HG03520 (cell line): ENCODE results near the gene AREG.

Experiments
- ATAC-seq: cut with Tn5 transposase; IDR thresholded peaks from one replicate; pipeline ENCODE4 v1.9.1; 2021; ENCODE audit warnings: mild to moderate bottlenecking, moderate library complexity; ENCODE audit not compliant: unreplicated experiment

AREG gene

DNA sequence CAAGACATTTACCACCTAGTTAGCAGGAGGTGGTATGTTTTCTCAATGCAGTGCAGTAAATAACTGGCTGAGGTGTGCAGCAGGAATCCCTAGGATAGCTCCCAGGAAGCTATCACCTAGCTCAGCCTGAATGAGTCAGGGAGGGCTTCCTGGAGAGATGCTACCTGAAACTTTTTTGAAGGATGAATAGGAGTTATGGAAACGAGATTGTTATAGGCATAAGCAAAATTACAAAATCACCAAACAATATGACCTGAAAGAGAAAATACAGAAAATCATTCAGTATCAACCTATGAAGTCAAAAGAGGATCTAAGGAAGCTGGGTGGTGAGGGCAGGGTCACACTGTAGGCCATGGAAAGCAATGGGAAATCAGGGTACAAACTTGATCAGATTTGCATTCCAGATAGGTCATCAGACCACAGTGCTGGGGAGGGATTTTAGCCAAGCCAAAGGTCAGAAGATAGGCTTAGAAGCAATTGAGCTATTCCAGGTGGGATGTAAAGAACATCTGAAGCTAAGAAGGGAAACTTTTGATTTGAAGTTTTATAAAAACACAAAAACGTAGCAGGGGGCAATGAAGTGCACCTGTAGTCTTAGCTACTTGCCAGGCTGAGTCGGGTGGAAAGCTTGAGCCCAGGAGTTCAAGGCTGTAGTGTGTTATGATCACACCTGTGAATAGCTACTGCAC lies 11.3 kb downstream of the AREG start:
- no peak for ATAC-seq

DNA sequence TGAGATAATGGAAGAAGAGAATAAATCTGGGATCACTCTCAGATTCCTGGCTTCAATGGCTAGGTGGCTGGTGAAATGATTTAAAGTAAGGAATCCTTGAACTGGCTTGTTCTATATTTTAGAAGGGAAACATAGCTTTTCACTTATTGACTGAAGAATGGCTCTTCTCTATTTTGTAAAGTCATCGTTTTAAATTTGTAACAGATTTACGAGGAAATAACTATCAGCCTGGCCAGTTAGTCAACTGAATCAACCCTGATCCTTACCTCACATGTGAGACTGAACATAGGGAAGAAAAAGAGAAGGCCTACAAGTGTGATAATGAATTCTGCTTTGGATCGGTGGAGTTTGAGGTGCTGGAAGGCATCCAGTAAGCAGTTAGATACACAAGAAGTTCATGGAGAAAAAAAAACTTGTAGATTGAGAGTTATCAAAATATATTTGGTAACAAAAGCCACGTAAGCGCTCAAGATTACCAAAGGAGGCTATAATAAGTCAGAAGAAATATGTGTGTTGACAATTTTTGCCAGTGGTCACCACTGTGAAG lies 12.0 kb downstream of the AREG start:
- no peak for ATAC-seq

DNA sequence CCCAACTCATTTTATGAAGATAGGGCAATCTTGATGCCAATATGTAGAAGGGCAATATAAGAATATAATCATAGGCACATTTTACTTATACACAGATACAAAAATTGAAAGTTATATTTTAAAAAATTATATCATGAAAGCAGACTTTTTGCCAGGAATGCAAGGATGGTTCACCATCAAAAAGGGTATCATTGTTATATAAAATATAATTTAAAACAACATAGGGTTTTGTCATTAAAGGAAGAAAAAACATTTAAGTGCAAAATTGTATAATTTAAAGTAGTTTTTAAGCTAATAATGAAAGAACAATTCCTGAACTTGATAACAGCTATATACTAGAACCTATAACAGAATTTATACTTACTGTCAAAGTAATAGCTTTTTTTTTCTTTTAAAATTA lies 15.9 kb downstream of the AREG start:
- no peak for ATAC-seq

DNA sequence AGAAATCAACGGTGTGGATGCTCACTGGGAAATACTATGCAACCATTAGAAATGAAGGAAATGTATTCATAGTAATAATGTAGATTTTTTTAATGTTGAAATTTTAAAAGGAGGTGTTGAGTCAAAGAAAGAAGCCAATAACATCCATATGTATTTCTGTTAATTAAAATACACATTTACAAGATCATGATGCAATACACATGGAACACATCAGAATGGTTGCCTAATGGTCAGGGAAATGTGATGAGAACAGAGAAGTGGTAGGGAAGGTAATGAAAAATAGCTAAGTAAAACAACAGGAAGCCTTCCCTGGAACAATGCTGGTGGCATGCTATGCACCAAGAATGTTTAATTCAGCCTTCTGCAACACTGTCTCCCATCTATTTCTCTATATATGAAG lies 18.2 kb downstream of the AREG start:
- ATAC-seq, result no peak

DNA sequence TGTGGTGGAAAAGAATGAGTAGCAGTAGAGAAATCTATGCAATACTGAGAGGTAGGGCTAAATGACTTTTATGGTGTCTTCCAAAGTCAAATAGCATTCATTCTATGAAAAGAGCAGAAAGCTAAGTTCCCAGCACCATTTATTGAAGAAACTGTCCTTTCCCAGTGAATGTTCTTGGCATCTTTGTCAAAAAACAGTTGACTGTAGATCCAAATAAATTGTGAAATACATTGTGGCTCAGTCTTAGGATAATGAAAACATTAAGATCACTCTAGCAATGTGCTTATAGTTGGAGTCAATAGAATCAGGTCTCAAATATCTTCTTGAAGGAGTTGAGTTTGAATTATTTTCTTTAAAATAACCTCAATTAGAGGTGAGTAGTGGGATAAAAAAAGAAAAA lies 19.4 kb downstream of the AREG start:
- ATAC-seq, result no peak

DNA sequence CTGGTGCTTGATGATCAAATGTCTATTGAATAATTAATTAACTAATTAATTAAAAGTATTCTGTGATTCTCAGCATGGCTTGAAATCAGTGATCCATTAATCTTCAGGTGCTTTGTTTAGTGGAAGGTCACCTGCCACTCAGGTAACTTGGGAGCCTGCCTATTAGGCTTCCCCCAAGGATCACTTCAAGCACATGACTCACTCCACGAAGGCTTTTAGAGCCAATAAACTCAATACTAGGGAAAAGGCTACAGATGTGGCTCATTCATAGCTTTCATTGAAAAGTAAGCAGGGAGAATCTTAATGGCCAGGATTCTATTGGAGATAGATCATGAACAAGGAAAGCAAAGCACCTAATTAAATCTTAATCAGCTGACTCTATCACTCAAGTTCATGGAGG lies 21.3 kb downstream of the AREG start:
- no peak for ATAC-seq

DNA sequence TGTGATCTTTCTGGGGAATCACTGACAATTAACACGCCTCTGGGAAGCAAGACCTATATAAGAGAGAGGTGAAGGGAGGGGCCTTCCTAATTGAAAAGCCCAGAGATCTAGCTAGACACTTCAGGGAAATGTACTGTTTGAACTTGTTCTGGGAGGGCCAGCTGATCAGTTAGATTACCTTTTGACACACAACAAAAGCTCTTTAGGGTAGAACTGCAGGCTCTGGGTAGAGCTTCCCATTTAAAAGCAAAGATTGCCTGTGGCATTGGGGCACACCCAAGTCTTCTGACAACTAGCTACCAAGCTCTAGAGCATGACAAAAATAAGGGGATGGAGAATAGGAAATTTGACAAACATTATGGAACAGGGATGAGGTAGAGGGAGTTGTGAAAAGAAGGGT lies 26.3 kb downstream of the AREG start:
- ATAC-seq, result no peak

DNA sequence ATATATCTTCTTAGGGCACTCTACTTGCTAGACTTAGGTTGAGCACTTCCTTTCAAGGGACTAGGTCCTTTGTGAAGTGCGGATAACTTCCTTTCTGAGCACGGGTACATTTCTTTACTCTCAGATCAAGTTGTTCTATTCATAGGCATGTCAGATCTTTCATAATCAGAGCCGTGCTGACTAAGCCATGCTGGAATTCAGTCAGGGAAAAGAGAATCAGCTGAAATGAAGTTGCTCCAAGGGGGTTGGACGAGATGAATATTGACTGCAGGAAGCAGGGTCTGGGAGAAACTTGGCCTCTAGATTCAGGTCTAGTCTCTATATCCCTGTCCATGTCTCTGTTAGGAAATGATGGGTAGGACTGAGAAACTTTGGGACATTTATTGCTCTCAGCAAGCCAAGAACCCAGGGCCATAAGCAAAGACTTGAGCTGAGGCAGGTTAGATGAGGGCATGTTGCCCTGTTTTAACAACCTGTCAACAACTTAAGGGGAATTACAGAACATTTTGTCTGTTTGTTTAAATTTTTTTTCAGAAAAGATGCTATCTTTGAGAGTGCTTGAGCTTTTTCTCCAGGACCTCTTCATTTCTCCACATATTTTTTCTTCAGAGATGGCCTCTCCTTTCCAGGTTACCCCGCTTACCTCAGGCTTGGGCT lies 28.3 kb downstream of the AREG start:
- ATAC-seq, result no peak

DNA sequence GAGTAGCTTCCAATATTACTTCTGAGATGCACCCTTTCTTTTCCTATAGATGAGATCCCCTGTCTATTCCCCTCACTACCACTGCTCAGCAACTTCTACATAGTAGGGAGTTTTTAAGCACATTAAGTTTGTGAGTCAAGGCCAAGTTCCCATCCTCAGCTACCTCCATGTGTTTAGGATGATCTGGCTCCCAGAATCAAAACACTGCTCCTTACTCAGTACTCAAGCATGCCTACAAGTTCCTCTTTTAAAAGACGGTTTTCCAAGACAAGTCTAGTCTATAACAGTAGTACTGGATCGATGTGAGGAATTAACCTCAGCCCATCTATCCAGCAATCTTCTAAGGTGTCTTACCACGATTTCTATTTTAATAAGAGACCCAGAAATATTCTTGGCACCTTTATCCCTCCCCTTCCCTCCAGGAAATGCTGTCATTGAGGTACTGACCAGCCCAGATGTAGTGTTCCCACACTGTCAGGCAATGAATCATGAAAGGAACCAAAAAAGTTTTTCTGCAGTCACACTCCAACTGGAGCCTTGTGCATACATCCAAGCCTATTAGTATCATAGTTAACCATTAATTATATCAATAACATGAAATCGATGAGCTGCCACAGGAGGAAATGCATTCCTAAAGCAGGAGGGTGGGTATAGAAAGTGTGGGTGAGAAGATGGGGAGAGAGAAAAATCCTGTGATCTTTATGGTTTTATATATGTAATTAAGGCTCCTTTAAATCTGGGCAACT lies 29.6 kb downstream of the AREG start:
- no peak for ATAC-seq

DNA sequence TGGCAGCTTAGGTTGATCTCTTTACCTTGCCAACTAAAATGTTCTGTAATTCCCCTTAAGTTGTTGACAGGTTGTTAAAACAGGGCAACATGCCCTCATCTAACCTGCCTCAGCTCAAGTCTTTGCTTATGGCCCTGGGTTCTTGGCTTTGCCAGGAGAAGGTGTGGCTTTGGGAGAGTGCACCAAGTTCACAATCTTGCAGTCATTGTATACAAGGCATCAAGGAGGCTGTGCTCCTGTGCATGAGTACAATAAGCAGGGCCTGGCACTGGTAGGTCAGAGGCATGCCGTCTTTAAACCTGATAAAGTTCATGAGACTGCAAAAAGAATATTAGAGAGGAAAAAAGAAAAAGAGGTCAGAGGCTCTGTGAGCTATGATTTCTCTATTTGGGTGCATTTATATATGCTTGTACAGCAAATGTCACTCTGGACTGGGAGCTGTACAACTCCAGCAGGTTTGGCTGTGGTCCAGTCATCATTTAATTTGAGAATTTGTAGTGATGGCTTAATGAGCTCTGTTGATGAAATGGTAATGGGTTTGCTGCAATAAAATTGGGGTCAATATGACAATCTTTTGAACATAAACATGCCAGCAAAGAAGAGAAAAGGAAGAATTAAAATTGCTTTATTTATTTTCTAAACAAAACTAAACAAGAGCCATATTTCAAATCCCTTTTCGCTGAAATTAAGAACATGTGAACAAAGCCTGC lies 30.3 kb downstream of the AREG start:
- no peak for ATAC-seq

DNA sequence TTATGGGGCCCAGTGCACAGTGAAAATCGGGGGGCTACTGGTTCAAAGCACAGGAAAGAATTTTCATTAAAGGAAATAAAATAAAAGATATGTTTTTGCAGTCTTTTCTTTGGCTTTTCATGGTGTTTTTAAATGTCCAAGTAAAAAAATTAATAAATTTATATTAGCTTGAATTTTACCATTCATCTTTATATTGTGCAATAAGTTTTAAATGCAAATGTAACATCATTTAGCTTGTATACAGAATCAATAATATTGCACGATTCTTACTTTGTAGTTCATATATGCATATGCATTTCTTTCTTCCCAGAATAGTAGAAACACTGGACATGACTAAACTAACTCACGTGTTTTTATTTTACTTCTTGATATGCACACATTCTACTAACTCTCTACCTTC lies 31.0 kb downstream of the AREG start:
- no peak for ATAC-seq

DNA sequence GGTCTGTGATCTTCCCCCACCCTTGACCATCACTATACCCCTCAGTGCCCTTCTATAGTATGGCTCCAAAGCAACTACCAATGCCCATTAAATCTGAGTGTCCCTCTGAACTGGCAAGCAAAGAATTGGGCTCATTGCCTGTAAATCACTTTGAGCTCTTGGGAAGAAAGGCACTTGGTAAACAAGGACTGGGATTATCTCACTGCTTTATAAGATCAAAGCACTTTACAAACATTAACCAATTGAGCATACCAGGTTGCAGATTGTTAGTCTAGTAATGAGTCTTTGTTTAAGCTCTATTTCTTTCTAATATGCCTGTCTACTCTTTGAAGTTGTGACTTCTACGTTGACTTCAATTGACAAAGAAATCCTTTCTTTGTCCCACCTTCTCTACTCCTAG lies 34.1 kb downstream of the AREG start:
- no peak for ATAC-seq

DNA sequence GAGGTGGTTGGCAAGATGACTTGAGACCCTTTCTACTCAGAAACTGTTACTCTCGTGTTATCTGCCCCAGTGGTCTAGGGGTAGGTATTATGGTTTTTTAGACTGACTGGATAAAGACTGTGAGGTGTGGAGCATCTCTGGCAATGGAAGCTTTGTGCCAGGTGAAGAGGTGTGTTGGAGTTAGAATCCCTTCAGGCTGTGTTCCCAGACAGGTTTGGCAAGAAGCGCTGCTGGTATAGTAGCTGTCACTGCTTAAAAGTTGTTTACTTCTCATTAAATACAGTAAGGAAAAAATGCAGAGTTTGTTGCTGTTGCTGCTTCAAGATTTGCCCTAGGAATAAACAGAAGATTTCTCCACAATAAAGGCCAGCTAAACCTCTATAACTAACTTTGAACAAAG lies 35.3 kb downstream of the AREG start:
- ATAC-seq, result no peak

DNA sequence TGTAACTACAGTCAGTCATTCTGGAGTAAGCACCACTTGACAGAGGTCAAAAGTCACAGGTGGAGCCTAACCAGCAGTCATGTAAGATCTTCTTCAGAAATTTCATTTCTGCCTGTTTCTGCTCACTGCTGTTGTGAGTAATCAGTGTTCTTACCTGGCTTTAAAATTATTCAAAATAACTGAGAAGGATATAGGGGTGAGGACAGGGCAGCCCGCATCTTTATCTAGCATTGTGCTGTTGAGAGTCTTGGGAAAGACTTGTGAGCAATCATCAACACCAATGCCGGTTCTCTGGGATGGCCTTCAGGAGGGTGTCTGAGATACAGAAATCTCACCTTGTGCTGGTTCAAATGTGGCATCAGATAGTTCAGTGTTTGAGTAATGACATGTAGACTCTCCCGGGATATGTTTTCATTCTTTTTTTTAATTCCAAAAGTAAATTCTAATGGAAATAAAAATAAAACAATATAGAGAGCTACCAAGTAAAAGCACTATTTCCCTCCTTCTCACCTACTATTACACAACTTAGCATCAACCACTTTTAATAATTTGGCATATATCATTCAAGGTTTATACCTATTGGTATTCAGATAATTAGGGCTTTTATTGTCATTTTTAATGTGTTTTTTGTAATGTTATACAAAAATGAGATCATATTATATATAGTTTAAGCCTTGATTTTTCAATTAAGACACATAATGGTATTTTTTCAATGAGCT lies 37.1 kb downstream of the AREG start:
- ATAC-seq, result no peak

DNA sequence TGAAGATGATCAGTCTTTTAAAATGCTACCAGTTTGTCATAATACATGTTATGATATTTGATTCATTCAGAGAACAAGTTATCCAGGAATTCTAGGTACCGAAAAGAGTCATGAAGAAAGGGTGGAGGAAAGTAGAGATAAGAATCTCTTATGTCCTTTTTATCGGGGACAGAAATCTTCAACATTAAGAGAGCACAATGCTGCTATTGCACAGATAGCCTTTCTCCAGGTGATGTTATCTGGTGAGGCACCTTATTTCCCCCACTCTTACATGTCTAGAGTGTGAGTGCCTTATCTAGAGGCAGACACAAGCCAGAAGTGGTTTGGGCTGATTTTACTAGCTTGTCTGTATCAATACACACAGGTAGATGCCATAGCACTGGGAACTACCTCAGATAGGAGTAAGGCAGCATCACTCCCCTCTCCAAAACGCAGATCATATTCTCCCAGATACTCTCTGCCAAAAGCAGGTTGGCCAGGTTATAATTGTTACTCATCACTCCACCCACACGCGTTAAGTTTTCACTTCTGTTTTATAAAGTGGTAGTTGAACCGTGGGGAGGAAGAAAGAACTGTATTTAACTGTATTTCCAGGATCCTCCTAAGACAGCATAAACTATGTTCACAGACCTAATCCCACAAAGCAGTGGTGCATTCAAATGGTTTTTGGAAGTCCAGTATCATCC lies 38.4 kb downstream of the AREG start:
- ATAC-seq, result no peak

DNA sequence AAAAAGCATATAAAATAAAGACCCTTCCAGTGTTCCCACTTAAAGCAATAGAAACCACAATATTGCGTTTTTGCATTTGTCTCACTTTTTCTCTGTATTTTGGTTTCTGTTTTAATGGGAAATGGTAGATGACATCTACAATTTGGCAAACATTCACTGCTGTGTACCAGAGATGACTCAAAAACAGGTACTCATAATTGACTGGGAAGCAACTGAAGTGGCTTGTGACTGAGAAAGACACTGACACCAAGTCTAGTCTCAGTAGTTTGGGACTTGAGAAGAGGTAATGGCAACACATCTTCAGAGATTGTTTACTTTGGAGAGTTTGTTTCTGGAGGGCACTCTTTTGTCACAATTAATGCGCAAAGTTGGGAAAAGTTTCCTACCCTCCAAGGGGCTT lies 42.0 kb downstream of the AREG start:
- no peak for ATAC-seq

DNA sequence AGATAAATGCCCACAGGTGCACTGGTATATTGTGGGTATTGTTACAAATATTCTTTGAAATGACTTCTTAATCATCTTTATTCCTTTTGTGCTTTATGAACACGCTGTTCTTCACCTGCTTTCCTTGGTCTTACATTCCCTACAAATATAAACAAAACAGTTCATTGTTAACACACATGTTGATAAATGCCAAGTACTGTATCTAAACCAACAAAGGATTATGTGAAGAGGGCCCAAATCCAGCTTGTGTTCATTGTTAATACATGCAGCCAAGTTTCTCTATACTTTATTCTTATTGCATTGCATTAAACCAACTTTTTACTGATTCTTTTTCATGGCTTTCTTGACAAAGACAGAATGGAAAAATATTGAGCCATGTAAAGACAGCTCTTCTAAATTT lies 42.8 kb downstream of the AREG start:
- no peak for ATAC-seq

DNA sequence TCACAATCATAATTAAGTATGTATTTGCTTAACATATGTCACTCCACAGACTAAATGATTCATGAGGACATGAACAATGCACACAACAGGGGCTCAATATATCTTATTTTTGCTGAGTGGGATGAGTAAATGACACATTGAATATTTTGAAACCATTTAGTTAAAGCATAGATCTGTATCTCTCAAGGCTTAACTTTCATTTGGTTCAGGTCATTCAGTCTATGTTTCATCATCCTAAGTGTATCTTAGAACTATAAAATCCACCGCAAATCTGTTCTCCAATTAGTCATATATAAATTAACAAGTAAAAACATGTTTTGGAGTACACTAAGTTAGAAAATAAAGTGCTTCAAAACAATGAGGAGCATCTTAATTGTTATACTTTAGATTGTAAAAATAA lies 45.8 kb downstream of the AREG start:
- ATAC-seq, result no peak

DNA sequence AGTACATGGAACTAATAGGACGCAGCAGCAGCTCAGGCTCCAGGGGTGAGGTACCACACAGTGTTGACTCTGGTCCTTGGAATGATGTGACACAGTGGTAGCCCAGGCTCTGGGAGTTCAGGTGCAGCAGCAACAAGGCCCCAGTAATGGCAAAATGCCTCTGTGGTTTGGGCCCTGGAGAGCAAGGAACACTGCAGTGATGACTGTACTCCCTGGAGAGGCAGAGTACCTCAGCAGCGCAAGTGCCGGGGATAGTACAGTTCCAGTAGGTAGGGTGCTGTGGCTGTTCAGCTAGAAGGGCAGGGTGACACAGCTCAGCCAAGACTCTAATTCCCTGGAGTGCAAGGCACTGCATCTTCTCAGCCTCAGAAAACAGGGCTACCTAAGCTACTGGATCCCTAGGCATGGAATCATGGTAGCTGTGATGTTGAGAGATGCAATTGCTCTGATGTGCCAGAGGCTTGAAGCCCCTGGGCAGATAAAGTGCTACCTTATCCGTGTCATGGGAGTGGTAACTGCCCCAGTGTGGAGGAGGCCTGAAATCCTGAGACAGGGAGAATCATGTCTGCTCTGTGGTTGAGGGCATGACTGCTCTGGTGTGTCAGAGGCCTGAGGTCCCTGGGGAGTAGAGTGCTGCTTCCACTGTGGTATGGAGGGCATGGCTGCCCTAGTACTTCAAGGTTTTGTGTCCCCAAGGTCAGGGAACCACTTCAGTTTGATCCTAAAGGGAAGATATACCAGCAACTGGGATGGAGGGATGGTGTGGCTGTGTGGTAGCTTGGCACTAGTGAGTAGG lies 55.2 kb downstream of the AREG start:
- ATAC-seq, result no peak
